Natural killer cell (primary cell): ENCODE data around the gene FRA10AC1. TPM values are rescaled to one million over a fixed set of nuclear protein-coding genes. Genes with fewer than 3 reads are reported as not detected.

Experiments used
- ATAC-seq, 3 donors: fragments of 150-1000 bp in 2 of 3; fragments of 200-7000 bp in 1 of 3; cut with Tn5 transposase; 1 replicate in 1 of 3; 2 replicates in 2 of 3; pipeline ENCODE4 v1.10.0; 2021; ENCODE audit warnings: mild to moderate bottlenecking in 2 of 3, moderate library complexity in 2 of 3
- DNase-seq, 2 donors: peaks; one replicate each; pipeline versions ENCODE4 v3.0.0 to v3.0.0-alpha.2; 2013 to 2021; ENCODE audit warnings: mixed read lengths in 1 of 2
- H3K27ac ChIP-seq: one replicate; pipeline ENCODE4 v1.5.1; 2013; ENCODE audit warnings: mild to moderate bottlenecking, low read length
- H3K27me3 ChIP-seq: one replicate; pipeline ENCODE4 v1.6.1; 2013; ENCODE audit warnings: low read length; ENCODE audit not compliant: control insufficient read depth, insufficient read depth
- H3K36me3 ChIP-seq: one replicate; pipeline ENCODE4 v1.6.1; 2013; ENCODE audit warnings: low read length; ENCODE audit not compliant: control insufficient read depth, insufficient read depth
- H3K4me1 ChIP-seq: one replicate; pipeline ENCODE4 v1.6.1; 2013; ENCODE audit warnings: low read length; ENCODE audit not compliant: control insufficient read depth, insufficient read depth
- H3K4me3 ChIP-seq: one replicate; pipeline ENCODE4 v1.5.1; 2013; ENCODE audit warnings: low read length
- H3K9me3 ChIP-seq: one replicate; pipeline ENCODE4 v1.6.1; 2013; ENCODE audit warnings: low read length; ENCODE audit not compliant: control insufficient read depth, insufficient read depth
- H3K27ac Mint-ChIP-seq, 2 donors: one replicate each; pipeline ENCODE4 v1.8.0; 2022; ENCODE audit warnings: mild to moderate bottlenecking in 2 of 2, mixed read lengths in 2 of 2, moderate library complexity in 1 of 2
- H3K27me3 Mint-ChIP-seq, 2 donors: one replicate each; pipeline ENCODE4 v1.8.0; 2022; ENCODE audit warnings: low read depth in 2 of 2, mixed read lengths in 2 of 2
- H3K36me3 Mint-ChIP-seq: one replicate; pipeline ENCODE4 v1.8.0; 2022; ENCODE audit warnings: mixed read lengths
- H3K4me1 Mint-ChIP-seq, 2 donors: one replicate each; pipeline ENCODE4 v1.8.0; 2022; ENCODE audit warnings: mixed read lengths in 2 of 2
- H3K4me3 Mint-ChIP-seq: one replicate; pipeline ENCODE4 v1.8.0; 2022; ENCODE audit warnings: mild to moderate bottlenecking, moderate library complexity, mixed read lengths
- H3K9me3 Mint-ChIP-seq, 2 donors: one replicate each; pipeline ENCODE4 v1.8.0; 2022; ENCODE audit warnings: mixed read lengths in 2 of 2
- CTCF ChIP-seq: fragments of 200-600 bp; IDR thresholded peaks from one replicate; pipeline ENCODE4 v1.8.0; 2022; ENCODE audit warnings: antibody characterized with exemption
- WGBS: methylation state at CpG from one replicate; pipeline ENCODE4 v1.1.7; 2013; ENCODE audit warnings: missing lambda C conversion rate; ENCODE audit not compliant: insufficient coverage; 5-methylcytosine and 5-hydroxymethylcytosine counted together
- intact Hi-C: fragments of 100-400 bp; cut with micrococcal nuclease; formaldehyde crosslinking; loops from one replicate; pipeline ENCODE4 v1.14.2; 2022
- total RNA-seq, 4 donors: library from RNA; stranded (reverse); fragments of 120-200 nt in 1 of 4; gene quantifications; one replicate each; pipeline versions ENCODE4 v1.2.3 to v1.2.4, GENCODE V29; 2013 to 2022

FRA10AC1 gene
- total RNA-seq, 3 donors from 2014 or later (not counting 1 experiment from before 2014, with no cell fraction given): 8.3 to 18.7 (median 12.9) TPM

- Histone ChIP-seq H3K4me3 (no peak overlapping the region), H3K27ac (no peak overlapping the region), H3K36me3 (peaks cover 36% of the 10 kb centered on the region), H3K27me3 (no peaks in the 10 kb centered on the region), H3K4me1 (no peaks in the 10 kb centered on the region), H3K9me3 (no peaks in the 10 kb centered on the region)
- ATAC-seq (no peak), DNase-seq (no peak)
- no peaks in the 10 kb centered on the region for H3K9me3 Mint-ChIP-seq
- no peaks in the 10 kb centered on the region for H3K4me1 Mint-ChIP-seq
- intact Hi-C loops: no loop called here
- H3K36me3 Mint-ChIP-seq: no peaks in the 10 kb centered on the region
- no peaks in the 10 kb centered on the region for H3K27me3 Mint-ChIP-seq
- no peak for TF ChIP-seq CTCF
- H3K4me3 Mint-ChIP-seq: no peak overlapping the region
- H3K27ac Mint-ChIP-seq: no peak overlapping the region
Observed at GRCh38 chr10:93687737-93688136, 14.7 kb downstream of the FRA10AC1 start.

GRCh38 chr10:93680412-93681047, 21.9 kb downstream of the FRA10AC1 start:
- no peak overlapping the region for H3K27ac Mint-ChIP-seq
- no peaks in the 10 kb centered on the region for H3K9me3 Mint-ChIP-seq
- no peaks in the 10 kb centered on the region for H3K27me3 Mint-ChIP-seq
- H3K4me3 Mint-ChIP-seq: no peak overlapping the region
- no peaks in the 10 kb centered on the region for H3K27me3 ChIP-seq
- ATAC-seq (peak in 1 of 3 donors; percentile 21), DNase-seq (peak in 1 of 2 donors; percentile 14)
- 69% methylated on average over 3 of the region's 4 CpGs for WGBS
- no peaks in the 10 kb centered on the region for H3K9me3 ChIP-seq
- H3K36me3 ChIP-seq: peaks cover 56% of the 10 kb centered on the region
- TF ChIP-seq CTCF: no peak
- H3K4me1 Mint-ChIP-seq: no peaks in the 10 kb centered on the region
- peaks cover 9% of the 10 kb centered on the region for H3K36me3 Mint-ChIP-seq
- intact Hi-C loops: no loop called here
- H3K4me1 ChIP-seq: no peaks in the 10 kb centered on the region
- H3K27ac ChIP-seq: no peak overlapping the region
- no peak overlapping the region for H3K4me3 ChIP-seq

GRCh38 chr10:93678805-93679587, 23.4 kb downstream of the FRA10AC1 start:
- intact Hi-C loops: no loop called here
- H3K27ac ChIP-seq: no peak overlapping the region
- Mint-ChIP-seq H3K4me3 (no peak overlapping the region), H3K36me3 (peaks cover 17% of the 10 kb centered on the region), H3K27ac (no peak overlapping the region), H3K9me3 (no peaks in the 10 kb centered on the region), H3K4me1 (no peaks in the 10 kb centered on the region), H3K27me3 (no peaks in the 10 kb centered on the region)
- no peak for ATAC-seq
- H3K4me3 ChIP-seq: no peak overlapping the region
- H3K4me1 ChIP-seq: no peaks in the 10 kb centered on the region
- no peaks in the 10 kb centered on the region for H3K27me3 ChIP-seq
- peaks cover 59% of the 10 kb centered on the region for H3K36me3 ChIP-seq
- H3K9me3 ChIP-seq: no peaks in the 10 kb centered on the region
- no peak for TF ChIP-seq CTCF
- WGBS: 99% methylated on average over 3 of the region's 3 CpGs
- no peak for DNase-seq
